Ascending aorta (tissue), 2 donors: Measurements from ENCODE around the gene AP1G1. TPM values are rescaled to one million over a fixed set of nuclear protein-coding genes. Genes with fewer than 3 reads are reported as not detected.
A peak's percentile ranks its signal among the peaks of the same experiment; 100 is the strongest.

Experiments
- DNase-seq, 2 donors: peaks; one replicate each; pipeline ENCODE4 v3.0.0-alpha.2; 2019; ENCODE audit warnings: low spot score in 2 of 2
- H3K27ac ChIP-seq, 2 donors: fragments of 200-600 bp; sonication (generic); one replicate each; pipeline ENCODE4 v1.5.1; 2016 to 2017; ENCODE audit warnings: mild to moderate bottlenecking in 1 of 2
- H3K27me3 ChIP-seq: fragments of 200-600 bp; sonication (generic); one replicate; pipeline ENCODE4 v1.5.1; 2017
- H3K36me3 ChIP-seq, 2 donors: fragments of 200-600 bp; sonication (generic); one replicate each; pipeline ENCODE4 v1.5.1; 2016
- H3K4me1 ChIP-seq, 2 donors: fragments of 200-600 bp; sonication (generic); one replicate each; pipeline ENCODE4 v1.5.1; 2016 to 2017; ENCODE audit warnings: mild to moderate bottlenecking in 1 of 2
- H3K4me3 ChIP-seq, 2 donors: fragments of 200-600 bp; sonication (generic); one replicate each; pipeline ENCODE4 v1.5.1; 2016 to 2017; ENCODE audit warnings: mild to moderate bottlenecking in 1 of 2
- H3K9me3 ChIP-seq, 2 donors: fragments of 200-600 bp; sonication (generic); one replicate each; pipeline ENCODE4 v1.5.1; 2016
- CTCF ChIP-seq, 3 experiments: fragments of 200-600 bp in 2 of 3; fragments of 450-650 bp in 1 of 3; sonication (generic) in 2 of 3; IDR thresholded peaks; one replicate each; pipeline ENCODE4 v1.5.1; 2016 to 2019; ENCODE audit warnings: antibody characterized with exemption in 3 of 3, mild to moderate bottlenecking in 1 of 3, moderate library complexity in 1 of 3
- intact Hi-C: fragments of 100-400 bp; cut with DNase I; formaldehyde crosslinking; loops from one replicate; pipeline ENCODE4 v1.15.1; 2023
- total RNA-seq: library from RNA; depleted of rRNA; stranded (reverse); fragments of >200 nt; gene quantifications from one replicate; pipeline ENCODE4 v1.1.0, GENCODE V29; 2016

AP1G1 gene
- total RNA-seq, 1 donor from 2014 or later, result 40.7 TPM

GRCh38 chr16:71852158-71852557 lies 43.5 kb upstream of the AP1G1 start:
- H3K27me3 ChIP-seq, result no peaks in the 10 kb centered on the region
- no peak for DNase-seq
- no peaks in the 10 kb centered on the region for H3K9me3 ChIP-seq
- peaks cover 0 to 3% of the 10 kb centered on the region in 2 donors for H3K4me1 ChIP-seq
- peaks cover 35 to 56% of the 10 kb centered on the region in 2 donors for H3K36me3 ChIP-seq
- intact Hi-C loops, result no loop called here
- no peak overlapping the region for H3K4me3 ChIP-seq
- TF ChIP-seq CTCF (IDR thresholded peaks at IDR 0.05), result no peak
- no peak overlapping the region for H3K27ac ChIP-seq

- H3K27me3 ChIP-seq, result no peaks in the 10 kb centered on the region
- H3K36me3 ChIP-seq, result peaks cover 35 to 56% of the 10 kb centered on the region in 2 donors
- H3K27ac ChIP-seq, result no peak overlapping the region
- intact Hi-C loops, result no loop called here
- no peak for DNase-seq
- TF ChIP-seq CTCF (IDR thresholded peaks at IDR 0.05), result no peak
- H3K9me3 ChIP-seq, result no peaks in the 10 kb centered on the region
- no peak overlapping the region for H3K4me3 ChIP-seq
- H3K4me1 ChIP-seq, result peaks cover 0 to 3% of the 10 kb centered on the region in 2 donors
Observed at GRCh38 chr16:71851746-71852145, 43.1 kb upstream of the AP1G1 start.

- no peaks in the 10 kb centered on the region for H3K9me3 ChIP-seq
- DNase-seq, result no peak
- H3K36me3 ChIP-seq, result peaks cover 35 to 49% of the 10 kb centered on the region in 2 donors
- no peaks in the 10 kb centered on the region for H3K27me3 ChIP-seq
- no peak for TF ChIP-seq CTCF (IDR thresholded peaks at IDR 0.05)
- H3K27ac ChIP-seq, result no peak overlapping the region
- intact Hi-C loops, result no loop called here
- peaks cover 0 to 7% of the 10 kb centered on the region in 2 donors for H3K4me1 ChIP-seq
- no peak overlapping the region for H3K4me3 ChIP-seq
Observed at GRCh38 chr16:71848622-71849021, 40.0 kb upstream of the AP1G1 start.

GRCh38 chr16:71847096-71847495 lies 38.5 kb upstream of the AP1G1 start:
- Histone ChIP-seq H3K4me3 (peak overlapping the region; percentile 81 to 88), H3K9me3 (no peaks in the 10 kb centered on the region), H3K27me3 (no peaks in the 10 kb centered on the region), H3K36me3 (peaks cover 32 to 39% of the 10 kb centered on the region in 2 donors), H3K4me1 (peaks cover 0 to 7% of the 10 kb centered on the region in 2 donors), H3K27ac (no peak overlapping the region)
- no peak for DNase-seq
- no peak for TF ChIP-seq CTCF (IDR thresholded peaks at IDR 0.05)
- intact Hi-C loops, result loop anchor here (2.0 kb wide), 1 partner anchor 36 kb away; no protein-coding TSS in a partner anchor

GRCh38 chr16:71846431-71846830 lies 37.8 kb upstream of the AP1G1 start:
- Histone ChIP-seq H3K36me3 (peaks cover 27 to 32% of the 10 kb centered on the region in 2 donors), H3K4me3 (peak overlapping the region; percentile 81 to 88), H3K4me1 (peaks cover 0 to 7% of the 10 kb centered on the region in 2 donors), H3K27me3 (no peaks in the 10 kb centered on the region), H3K27ac (peak overlapping the region; percentile 83 to 91), H3K9me3 (no peaks in the 10 kb centered on the region)
- TF ChIP-seq CTCF (IDR thresholded peaks at IDR 0.05), result no peak
- no peak for DNase-seq
- intact Hi-C loops, result loop anchor here (1.0 to 2.0 kb wide), 2 partner anchors 36 to 38 kb away; partner anchors contain the start of gene AP1G1
